Neural cell (in vitro differentiated cells): ENCODE data around the gene GIT2. TPM values are rescaled to one million over a fixed set of nuclear protein-coding genes. Genes with fewer than 3 reads are reported as not detected.

ENCODE experiments used
- H2AFZ ChIP-seq: fragments of 200-600, 300-800 bp; sonication (generic), shearing (Covaris generic); 2 replicates; pipeline ENCODE4 v1.6.0; 2014; ENCODE audit warnings: low read depth, mild to moderate bottlenecking, antibody characterized with exemption, low read length, moderate library complexity
- H3F3A ChIP-seq: fragments of 200-600 bp; shearing (Covaris generic); 2 replicates; pipeline ENCODE4 v1.6.1; 2016; ENCODE audit warnings: mild to moderate bottlenecking, moderate library complexity, mixed read lengths, antibody characterized with exemption, low read length; ENCODE audit not compliant: insufficient read depth, poor library complexity, severe bottlenecking
- H3K27ac ChIP-seq: fragments of 200-600, 300-800 bp; sonication (generic), shearing (Covaris generic); 2 replicates; pipeline ENCODE4 v1.5.1; 2014; ENCODE audit warnings: mild to moderate bottlenecking, low read length, moderate library complexity
- H3K27me3 ChIP-seq: fragments of 300-800, 200-600 bp; sonication (generic), shearing (Covaris generic); 2 replicates; pipeline ENCODE4 v1.6.0; 2014; ENCODE audit warnings: mild to moderate bottlenecking, low read depth, low read length, moderate library complexity; ENCODE audit not compliant: insufficient read depth
- H3K36me3 ChIP-seq: fragments of 300-800, 200-600 bp; sonication (generic), shearing (Covaris generic); 2 replicates; pipeline ENCODE4 v1.5.1; 2014; ENCODE audit warnings: mild to moderate bottlenecking, antibody characterized with exemption, low read length, moderate library complexity; ENCODE audit not compliant: insufficient read depth
- H3K4me2 ChIP-seq: fragments of 300-800, 200-600 bp; sonication (generic), shearing (Covaris generic); 2 replicates; pipeline ENCODE4 v1.6.0; 2014; ENCODE audit warnings: mild to moderate bottlenecking, low read length
- H3K4me3 ChIP-seq: fragments of 300-800, 200-600 bp; sonication (generic), shearing (Covaris generic); 2 replicates; pipeline ENCODE4 v1.5.1; 2014; ENCODE audit warnings: mild to moderate bottlenecking, low read length, moderate library complexity
- H3K79me2 ChIP-seq: fragments of 200-600 bp; shearing (Covaris generic); replicated peaks from 2 replicates; pipeline ENCODE4 v1.6.0; 2014; ENCODE audit warnings: mild to moderate bottlenecking, low read length, moderate library complexity; ENCODE audit not compliant: insufficient read depth
- H3K9ac ChIP-seq: fragments of 300-800, 200-600 bp; sonication (generic), shearing (Covaris generic); 2 replicates; pipeline ENCODE4 v1.6.1; 2016; ENCODE audit warnings: mild to moderate bottlenecking, low read length, mixed read lengths
- H3K9me2 ChIP-seq: fragments of 200-600 bp; shearing (Covaris generic); 2 replicates; pipeline ENCODE4 v1.6.1; 2016; ENCODE audit warnings: mild to moderate bottlenecking, low read length, mixed read lengths; ENCODE audit not compliant: insufficient read depth
- H3K9me3 ChIP-seq: fragments of 200-600, 300-800 bp; sonication (generic), shearing (Covaris generic); 2 replicates; pipeline ENCODE4 v1.6.1; 2016; ENCODE audit warnings: mild to moderate bottlenecking, mixed run types, low read length, moderate library complexity, mixed read lengths
- H4K20me1 ChIP-seq: fragments of 200-600 bp; shearing (Covaris generic); 2 replicates; pipeline ENCODE4 v1.6.1; 2016; ENCODE audit warnings: mild to moderate bottlenecking, mixed run types; ENCODE audit not compliant: insufficient read depth
- CTCF ChIP-seq: fragments of 450-650 bp; IDR thresholded peaks from 2 replicates; pipeline ENCODE4 v1.5.1; 2014; ENCODE audit warnings: antibody characterized with exemption, mild to moderate bottlenecking, moderate library complexity; ENCODE audit not compliant: poor library complexity, severe bottlenecking
- EP300 ChIP-seq: fragments of 450-650 bp; conservative IDR thresholded peaks from 2 replicates; pipeline ENCODE4 v1.6.1; 2014; ENCODE audit warnings: antibody characterized with exemption, mild to moderate bottlenecking, moderate library complexity; ENCODE audit not compliant: poor library complexity, severe bottlenecking
- EZH2 ChIP-seq: fragments of 200-600, 300-800 bp; shearing (Covaris generic), sonication (generic); IDR thresholded peaks from 2 replicates; pipeline ENCODE4 v1.6.1; 2014; ENCODE audit warnings: antibody characterized with exemption, low read length, borderline replicate concordance, mild to moderate bottlenecking; ENCODE audit not compliant: insufficient read depth, poor library complexity, severe bottlenecking
- MXI1 ChIP-seq: fragments of 450-650 bp; conservative IDR thresholded peaks from 2 replicates; pipeline ENCODE4 v1.6.1; 2014; ENCODE audit warnings: antibody characterized with exemption, mild to moderate bottlenecking; ENCODE audit not compliant: poor library complexity, severe bottlenecking
- POLR2AphosphoS5 ChIP-seq: IDR thresholded peaks from 2 replicates; pipeline ENCODE4 v1.6.1; 2012
- RAD21 ChIP-seq: fragments of 450-650 bp; conservative IDR thresholded peaks from 2 replicates; pipeline ENCODE4 v1.6.1; 2014; ENCODE audit warnings: antibody characterized with exemption, mild to moderate bottlenecking, moderate library complexity
- SMC3 ChIP-seq: fragments of 450-650 bp; conservative IDR thresholded peaks from 2 replicates; pipeline ENCODE4 v1.6.1; 2014; ENCODE audit warnings: antibody characterized with exemption, mild to moderate bottlenecking, moderate library complexity; ENCODE audit not compliant: poor library complexity
- TAF1 ChIP-seq: IDR thresholded peaks from 2 replicates; pipeline ENCODE4 v1.6.1; 2012; ENCODE audit warnings: low read depth
- polyA plus RNA-seq: library from polyadenylated mRNA; depleted of rRNA; stranded (reverse); fragments of >200 nt; gene quantifications from 2 replicates; pipeline ENCODE4 v1.2.3, GENCODE V29; 2014
- TF ChIP-seq, protein P1 (sequence below): IDR thresholded peaks from 2 replicates; pipeline ENCODE4 v1.6.1; 2012; ENCODE audit warnings: borderline replicate concordance

GIT2 gene
- polyA plus RNA-seq, 1 donor from 2014 or later: 14.2 TPM

DNA sequence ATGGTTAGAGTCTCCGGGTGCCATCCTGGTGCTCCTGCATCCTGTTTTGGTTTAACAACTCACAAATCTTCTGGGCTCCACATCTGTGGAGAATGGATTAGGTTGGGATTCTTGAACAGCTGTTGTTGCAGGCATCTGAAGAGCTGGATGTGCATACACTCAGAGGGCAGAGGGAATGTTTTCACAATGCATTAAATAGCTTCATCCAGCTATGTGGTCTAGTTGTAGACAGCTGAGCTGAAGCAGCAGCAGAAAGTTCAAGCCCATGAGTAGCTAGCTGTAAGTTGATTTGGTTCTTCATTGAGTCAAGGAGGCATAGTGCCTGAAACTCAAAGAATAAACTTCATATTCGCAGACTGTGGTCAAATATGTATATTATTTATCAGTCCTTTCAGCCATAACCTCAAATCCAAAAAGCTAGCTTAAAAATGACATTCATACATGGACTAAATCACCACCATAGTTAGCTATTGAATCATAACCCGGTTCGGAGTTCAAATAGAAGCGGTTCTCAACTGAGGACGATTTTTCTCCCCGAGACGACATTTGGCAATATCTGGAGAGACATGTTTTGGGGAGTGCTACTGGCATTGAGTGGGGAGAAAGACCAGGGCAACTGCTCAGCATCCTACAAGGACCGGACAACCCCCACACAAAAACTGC, 2.2 kb upstream of the GIT2 start (continued):
- TF ChIP-seq EP300 (no peak), MXI1 (no peak)

GRCh38 chr12:109997393-109997792, 1.2 kb upstream of the GIT2 start:
- no peak overlapping the region for H3K4me3 ChIP-seq
- H3K9me2 ChIP-seq: no peaks in the 10 kb centered on the region
- no peak overlapping the region for H3K9ac ChIP-seq
- no peaks in the 10 kb centered on the region for H3K9me3 ChIP-seq
- no peaks in the 10 kb centered on the region for H3F3A ChIP-seq
- no peak overlapping the region for H3K27ac ChIP-seq
- peaks cover 38% of the 10 kb centered on the region for H3K79me2 ChIP-seq
- H3K27me3 ChIP-seq: no peaks in the 10 kb centered on the region
- H3K4me2 ChIP-seq: no peak overlapping the region
- H2AFZ ChIP-seq: no peak overlapping the region
- H4K20me1 ChIP-seq: no peaks in the 10 kb centered on the region
- no peaks in the 10 kb centered on the region for H3K36me3 ChIP-seq
- no peak for TF ChIP-seq TAF1
- TF ChIP-seq EZH2: no peak
- no peak for TF ChIP-seq POLR2AphosphoS5
- TF ChIP-seq SMC3: no peak
- TF ChIP-seq EP300: no peak
- no peak for TF ChIP-seq MXI1
- TF ChIP-seq RAD21: no peak
- TF ChIP-seq, protein P1, sequence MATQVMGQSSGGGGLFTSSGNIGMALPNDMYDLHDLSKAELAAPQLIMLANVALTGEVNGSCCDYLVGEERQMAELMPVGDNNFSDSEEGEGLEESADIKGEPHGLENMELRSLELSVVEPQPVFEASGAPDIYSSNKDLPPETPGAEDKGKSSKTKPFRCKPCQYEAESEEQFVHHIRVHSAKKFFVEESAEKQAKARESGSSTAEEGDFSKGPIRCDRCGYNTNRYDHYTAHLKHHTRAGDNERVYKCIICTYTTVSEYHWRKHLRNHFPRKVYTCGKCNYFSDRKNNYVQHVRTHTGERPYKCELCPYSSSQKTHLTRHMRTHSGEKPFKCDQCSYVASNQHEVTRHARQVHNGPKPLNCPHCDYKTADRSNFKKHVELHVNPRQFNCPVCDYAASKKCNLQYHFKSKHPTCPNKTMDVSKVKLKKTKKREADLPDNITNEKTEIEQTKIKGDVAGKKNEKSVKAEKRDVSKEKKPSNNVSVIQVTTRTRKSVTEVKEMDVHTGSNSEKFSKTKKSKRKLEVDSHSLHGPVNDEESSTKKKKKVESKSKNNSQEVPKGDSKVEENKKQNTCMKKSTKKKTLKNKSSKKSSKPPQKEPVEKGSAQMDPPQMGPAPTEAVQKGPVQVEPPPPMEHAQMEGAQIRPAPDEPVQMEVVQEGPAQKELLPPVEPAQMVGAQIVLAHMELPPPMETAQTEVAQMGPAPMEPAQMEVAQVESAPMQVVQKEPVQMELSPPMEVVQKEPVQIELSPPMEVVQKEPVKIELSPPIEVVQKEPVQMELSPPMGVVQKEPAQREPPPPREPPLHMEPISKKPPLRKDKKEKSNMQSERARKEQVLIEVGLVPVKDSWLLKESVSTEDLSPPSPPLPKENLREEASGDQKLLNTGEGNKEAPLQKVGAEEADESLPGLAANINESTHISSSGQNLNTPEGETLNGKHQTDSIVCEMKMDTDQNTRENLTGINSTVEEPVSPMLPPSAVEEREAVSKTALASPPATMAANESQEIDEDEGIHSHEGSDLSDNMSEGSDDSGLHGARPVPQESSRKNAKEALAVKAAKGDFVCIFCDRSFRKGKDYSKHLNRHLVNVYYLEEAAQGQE: no peak
- no peak for TF ChIP-seq CTCF

DNA sequence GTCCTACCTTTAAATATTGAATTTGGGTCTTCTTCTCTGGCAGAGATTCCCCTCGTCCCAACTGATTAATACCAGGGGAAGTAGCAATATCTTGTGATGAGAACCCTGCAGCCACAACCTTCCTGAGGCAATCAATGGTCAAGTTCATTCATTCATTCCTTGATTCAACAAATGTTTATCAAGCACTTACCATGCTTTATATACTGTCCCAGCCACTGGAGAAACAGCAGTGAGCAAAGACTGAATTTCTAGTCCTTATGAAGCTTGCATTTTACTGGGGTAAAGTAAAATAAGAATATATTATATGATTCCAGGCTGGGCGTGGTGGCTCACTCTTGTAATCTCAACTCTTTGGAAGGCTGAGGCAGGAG, 300 bp upstream of the GIT2 start:
- Histone ChIP-seq H3K27ac (peak overlapping the region; percentile 71), H3K27me3 (no peaks in the 10 kb centered on the region), H3K79me2 (peaks cover 38% of the 10 kb centered on the region)

More for the DNA sequence above, 300 bp upstream of the GIT2 start:
- H3K9me3 ChIP-seq: no peaks in the 10 kb centered on the region
- no peaks in the 10 kb centered on the region for H3K36me3 ChIP-seq
- H3K4me2 ChIP-seq: peak overlapping the region; percentile 91
- peak overlapping the region; percentile 100 for H2AFZ ChIP-seq
- peak overlapping the region; percentile 99 for H3K4me3 ChIP-seq
- H3F3A ChIP-seq: no peaks in the 10 kb centered on the region
- peak overlapping the region; percentile 91 for H3K9ac ChIP-seq
- H4K20me1 ChIP-seq: no peaks in the 10 kb centered on the region
- TF ChIP-seq MXI1: peak; percentile 37
- TF ChIP-seq TAF1: no peak
- TF ChIP-seq CTCF: peak; percentile 2
- TF ChIP-seq EZH2: no peak
- TF ChIP-seq SMC3: no peak
- no peaks in the 10 kb centered on the region for H3K9me2 ChIP-seq
